ENCODE results near the gene CPEB1.

Gene CPEB1

GRCh38 chr15:82647045-82647834 is at the start of gene CPEB1:
CPEB1 (minus strand) TSS chr15:82647363; CDS start chr15:82628459, 18,904 bp downstream.
- DNase-seq = no peak

- no peak for DNase-seq
Observed at GRCh38 chr15:82692171-82692570, 45.0 kb upstream of the CPEB1 start.

GRCh38 chr15:82689147-82689546 is 42.0 kb upstream of the CPEB1 start:
- DNase-seq = no peak

GRCh38 chr15:82688691-82689090 is 41.5 kb upstream of the CPEB1 start:
- DNase-seq = no peak

- no peak for DNase-seq
Observed at GRCh38 chr15:82681371-82681770, 34.2 kb upstream of the CPEB1 start.

- DNase-seq = no peak
Observed at GRCh38 chr15:82680200-82681102, 33.3 kb upstream of the CPEB1 start.

GRCh38 chr15:82679626-82680199 is 32.5 kb upstream of the CPEB1 start:
- DNase-seq = no peak

- DNase-seq = no peak
Observed at GRCh38 chr15:82677720-82678323, 30.7 kb upstream of the CPEB1 start.

- DNase-seq = no peak
Observed at GRCh38 chr15:82674873-82675272, 27.7 kb upstream of the CPEB1 start.

- DNase-seq = no peak
Observed at GRCh38 chr15:82670699-82671098, 23.5 kb upstream of the CPEB1 start.

- no peak for DNase-seq
Observed at GRCh38 chr15:82666606-82667005, 19.4 kb upstream of the CPEB1 start.

GRCh38 chr15:82664021-82664420 is 16.9 kb upstream of the CPEB1 start:
- no peak for DNase-seq

GRCh38 chr15:82663186-82663600 is 16.0 kb upstream of the CPEB1 start:
- DNase-seq = peak; percentile 8 to 23

GRCh38 chr15:82662641-82663040 is 15.5 kb upstream of the CPEB1 start:
- DNase-seq = no peak

GRCh38 chr15:82660378-82660777 is 13.2 kb upstream of the CPEB1 start:
- no peak for DNase-seq

GRCh38 chr15:82656641-82657266 is 9.6 kb upstream of the CPEB1 start:
- DNase-seq = no peak

GRCh38 chr15:82655606-82656005 is 8.4 kb upstream of the CPEB1 start:
- no peak for DNase-seq

- no peak for DNase-seq
Observed at GRCh38 chr15:82653483-82654168, 6.5 kb upstream of the CPEB1 start.

- DNase-seq = no peak
Observed at GRCh38 chr15:82651708-82652107, 4.5 kb upstream of the CPEB1 start.

GRCh38 chr15:82650046-82650670 is 3.0 kb upstream of the CPEB1 start:
- DNase-seq = no peak

GRCh38 chr15:82649226-82649999 is 2.2 kb upstream of the CPEB1 start:
- DNase-seq = no peak
